NCI-H345 treated with DMSO at 0.1 percent for 48 hours (cell line): ENCODE data around the gene PHEX.
A peak's percentile ranks its signal among the peaks of the same experiment; 100 is the strongest.

Source experiments
- DNase-seq: peaks from one replicate; lab custom pipeline; 2025; ENCODE audit not compliant: unreplicated experiment; lab: John Stamatoyannopoulos, UW

PHEX gene

DNA sequence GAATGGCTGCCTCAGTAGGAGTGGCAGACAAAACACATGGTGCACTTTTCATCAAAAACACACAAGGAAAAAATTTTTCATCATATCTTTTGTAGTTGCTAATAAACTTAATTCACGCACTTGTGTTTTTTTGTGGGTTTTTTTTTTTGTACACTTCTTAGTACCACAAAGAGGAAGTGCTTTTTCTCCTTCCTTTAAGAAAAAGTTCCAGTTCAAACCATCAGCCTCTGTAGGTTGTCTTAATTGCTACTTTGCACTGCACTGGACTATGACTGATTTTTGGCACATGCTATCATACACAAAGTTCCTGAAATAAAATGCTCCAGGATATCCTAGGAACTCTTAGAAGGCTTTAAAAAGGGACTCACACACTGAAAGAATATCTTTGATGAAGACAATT, at the start of gene PHEX:
Gene PHEX, plus strand, starts transcription at position 242 of the 400 bp plus-strand sequence. CDS start 681 bp downstream, outside the sequence.
- no peak for DNase-seq

DNA sequence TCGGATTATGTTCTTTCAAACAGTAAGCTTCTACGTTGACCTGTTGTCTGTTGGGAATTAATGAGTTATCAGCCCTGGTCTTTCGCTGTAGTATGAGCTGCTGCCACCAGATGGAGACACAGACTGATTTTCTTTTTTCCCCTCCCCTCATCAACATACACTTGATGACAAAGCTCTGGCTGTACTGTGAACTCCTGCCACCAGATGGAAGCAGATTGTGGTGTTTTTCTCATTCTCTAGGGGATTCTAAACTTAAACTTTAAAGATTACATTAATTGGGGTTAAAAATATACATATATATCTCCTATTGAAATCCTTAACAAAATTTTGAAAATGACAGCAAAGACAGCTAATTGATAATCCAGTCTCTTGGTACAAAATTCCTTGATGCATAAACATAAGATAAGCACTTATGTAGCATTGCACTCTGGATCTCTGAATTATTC, 46.8 kb upstream of the PHEX start:
- DNase-seq: peak; percentile 52

DNA sequence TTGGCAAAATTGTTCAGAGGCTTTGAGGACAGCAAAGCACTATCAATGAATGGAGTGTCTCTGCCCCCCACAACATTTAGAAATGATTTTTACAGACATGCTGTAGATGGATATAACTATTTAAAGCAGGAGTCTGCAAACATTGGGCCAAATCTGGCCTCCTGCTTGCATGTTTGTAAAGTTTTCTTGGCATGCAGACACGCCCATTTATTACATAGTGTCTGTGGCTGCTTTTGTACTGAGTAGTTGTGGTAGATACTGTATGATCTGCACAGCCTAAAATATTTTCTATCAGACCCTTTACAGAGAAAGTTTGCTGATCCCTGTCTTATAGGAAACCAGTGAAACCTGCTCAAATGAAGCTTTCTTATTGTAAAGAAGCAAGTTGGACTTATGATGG, 45.5 kb upstream of the PHEX start:
- no peak for DNase-seq

DNA sequence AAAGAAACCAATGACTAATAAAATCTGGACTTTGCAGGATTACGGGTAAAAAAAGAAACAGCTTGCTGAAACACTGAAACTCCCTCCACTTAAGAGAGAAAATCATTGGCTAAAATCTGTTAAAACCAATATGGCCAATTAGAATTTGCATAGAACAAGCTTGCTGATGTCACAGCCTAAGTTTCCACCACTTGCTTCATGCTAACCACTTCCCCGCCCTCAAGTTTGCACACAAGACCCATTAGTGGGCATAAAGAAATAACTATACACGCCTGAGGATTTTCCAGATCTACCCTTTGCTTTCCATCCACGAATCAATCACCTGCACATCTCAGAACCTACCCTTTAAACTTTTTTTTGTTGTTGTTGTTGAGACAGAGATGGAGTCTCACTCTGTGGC, 42.7 kb upstream of the PHEX start:
- DNase-seq: no peak

- DNase-seq: no peak
Measured at GRCh38 chrX:21990832-21991231, 41.3 kb upstream of the PHEX start.

DNA sequence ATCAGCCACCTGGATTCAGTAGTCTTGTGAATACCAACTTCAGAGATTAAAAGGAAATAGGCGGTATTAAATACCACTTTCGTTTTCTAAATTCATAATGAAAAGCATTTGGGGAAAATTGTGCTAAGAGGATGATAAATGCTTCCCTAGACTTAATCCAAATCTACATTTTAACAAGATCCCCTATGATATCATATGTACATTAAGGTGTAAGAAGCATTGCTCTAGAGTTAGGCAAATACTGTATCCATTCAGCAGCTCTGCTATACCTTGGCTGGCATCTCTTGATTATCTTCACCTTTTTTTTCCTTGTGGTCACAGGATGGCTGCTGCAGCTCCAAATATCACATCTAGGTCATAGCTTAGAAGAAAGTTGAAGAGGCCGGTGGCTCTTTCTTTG, 40.6 kb upstream of the PHEX start:
- DNase-seq: no peak

- no peak for DNase-seq
Measured at GRCh38 chrX:21993265-21993664, 38.9 kb upstream of the PHEX start.

DNA sequence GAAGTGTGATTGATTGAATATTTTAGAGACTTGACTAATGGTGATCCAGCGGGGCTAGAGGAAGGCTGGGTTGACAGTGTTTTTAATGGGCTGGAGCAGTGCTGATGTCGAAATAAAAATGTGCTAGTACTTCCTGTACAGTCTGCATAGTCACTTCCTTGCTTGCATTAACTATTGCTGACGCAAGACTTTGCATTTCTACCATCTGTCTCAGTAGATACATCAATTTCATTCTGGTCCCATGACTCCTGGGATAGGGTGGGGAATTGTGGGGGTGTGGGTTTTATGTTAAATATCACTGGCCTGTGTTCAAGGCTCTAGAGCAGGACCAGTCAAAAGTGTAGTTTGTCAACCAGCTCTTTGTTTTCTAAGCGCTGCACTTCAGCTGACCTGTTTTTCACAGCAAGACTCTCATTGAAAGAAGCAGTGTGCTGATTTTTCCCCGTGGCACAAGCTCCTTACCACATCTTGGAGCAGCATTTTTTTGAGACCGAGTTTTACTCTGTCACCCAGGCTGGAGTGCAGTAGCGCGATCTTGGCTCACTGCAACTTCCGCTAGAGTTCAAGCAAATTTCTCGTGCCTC, 35.2 kb upstream of the PHEX start:
- DNase-seq: no peak

DNA sequence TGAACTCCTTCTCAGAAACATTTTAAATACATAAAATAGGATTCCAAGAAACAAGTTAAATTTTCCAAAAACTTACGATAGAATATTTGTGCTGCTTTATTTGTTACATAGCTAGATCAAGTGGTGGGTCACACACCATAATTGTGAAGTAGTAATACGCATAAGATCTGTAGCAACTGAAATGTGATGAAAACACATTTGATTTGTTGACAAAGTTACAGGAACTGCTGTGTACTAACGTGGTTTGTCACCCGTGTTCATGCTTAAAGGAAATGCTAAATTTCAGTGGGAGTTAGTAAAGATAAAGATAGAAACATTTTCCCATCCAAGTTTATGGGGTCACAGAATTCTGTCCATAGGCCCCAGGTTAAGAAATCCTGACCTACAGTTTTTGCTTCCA, 34.1 kb upstream of the PHEX start:
- no peak for DNase-seq

DNA sequence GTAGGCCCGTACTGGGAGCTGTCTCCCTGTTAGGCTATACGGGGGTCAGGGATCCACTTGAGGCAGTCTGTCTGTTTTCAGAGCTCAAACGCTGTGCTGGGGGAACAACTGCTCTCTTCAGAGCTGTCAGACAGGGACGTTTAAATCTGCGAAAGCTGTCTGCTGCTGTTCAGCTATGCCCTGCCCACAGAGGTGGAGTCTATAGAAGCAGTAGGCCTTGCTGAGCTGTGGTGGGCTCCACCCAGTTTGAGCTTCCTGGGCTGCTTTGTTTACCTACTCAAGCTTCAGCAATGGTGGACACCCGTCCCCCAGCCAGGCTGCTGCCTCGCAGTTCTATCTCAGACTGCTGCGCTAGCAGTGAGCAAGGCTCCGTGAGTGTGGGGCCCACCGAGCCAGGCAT, 27.3 kb upstream of the PHEX start:
- DNase-seq: no peak

DNA sequence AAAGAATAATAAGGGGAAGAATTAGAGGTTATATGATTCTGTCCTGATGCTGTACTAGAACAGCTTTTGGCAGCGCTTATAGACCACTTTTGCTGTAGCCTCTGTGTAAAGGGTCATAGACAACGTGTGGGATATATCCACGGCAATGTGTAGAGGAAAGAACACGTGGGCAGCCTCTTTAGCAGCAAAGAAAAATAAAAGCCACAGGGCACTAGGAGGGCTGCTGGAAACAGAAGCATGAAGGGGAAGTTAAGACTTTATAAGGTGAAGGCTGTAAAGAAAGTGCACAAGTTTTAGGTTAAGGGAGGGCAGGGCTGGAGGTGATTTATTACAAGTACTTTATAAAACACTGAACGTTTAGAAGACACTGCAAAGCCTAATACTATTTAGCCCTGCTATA, 20.1 kb upstream of the PHEX start:
- DNase-seq: no peak

DNA sequence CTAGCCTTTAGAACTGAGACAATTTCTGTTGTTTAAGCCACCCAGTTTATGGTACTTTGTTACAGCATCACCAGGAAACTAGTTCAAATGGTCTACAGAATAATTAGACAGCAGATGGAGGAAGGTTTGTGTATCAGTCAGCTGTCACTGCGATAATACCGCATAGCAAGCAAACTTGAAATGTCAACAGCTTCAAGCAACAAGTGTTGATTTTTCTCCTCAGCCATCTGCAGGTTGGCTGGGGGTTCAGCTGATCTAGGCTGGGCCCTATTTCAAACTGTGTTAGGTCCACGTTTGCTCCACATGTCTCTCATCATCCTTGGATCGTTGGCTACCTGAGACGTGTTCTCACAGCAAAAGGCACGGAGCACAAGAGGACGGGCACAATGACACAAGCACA, 19.2 kb upstream of the PHEX start:
- DNase-seq: no peak

DNA sequence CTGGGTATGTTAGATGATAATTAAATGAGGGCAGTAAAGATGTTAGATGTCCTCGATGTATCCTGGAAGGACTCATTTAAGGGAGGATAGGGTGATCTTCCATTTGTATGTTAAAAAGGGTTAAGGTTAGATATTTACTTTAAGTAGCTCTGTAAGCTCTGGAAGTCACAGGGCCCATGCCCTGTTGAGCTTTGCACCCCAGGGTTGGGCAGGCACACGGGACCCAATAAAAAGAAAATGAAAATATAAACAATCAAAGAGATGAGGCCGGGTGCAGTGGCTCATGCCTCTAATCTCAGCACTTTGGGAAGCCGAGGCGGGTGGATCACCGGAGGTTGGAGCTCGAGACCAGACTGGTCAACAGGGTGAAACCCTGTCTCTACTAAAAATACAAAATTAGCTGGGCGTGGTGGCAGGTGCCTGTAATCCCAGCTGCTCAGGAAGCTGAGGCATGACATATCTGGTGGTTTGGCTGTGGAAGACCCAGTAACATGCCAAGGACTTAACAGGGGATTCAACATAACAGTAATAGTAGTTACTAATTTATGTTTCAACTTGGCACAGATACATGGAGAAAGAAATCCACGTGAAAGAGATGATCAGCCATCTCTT, 16.9 kb upstream of the PHEX start:
- DNase-seq: no peak

GRCh38 chrX:22021751-22022324, 10.3 kb upstream of the PHEX start:
- no peak for DNase-seq

GRCh38 chrX:22024577-22024976, 7.5 kb upstream of the PHEX start:
- DNase-seq: no peak

DNA sequence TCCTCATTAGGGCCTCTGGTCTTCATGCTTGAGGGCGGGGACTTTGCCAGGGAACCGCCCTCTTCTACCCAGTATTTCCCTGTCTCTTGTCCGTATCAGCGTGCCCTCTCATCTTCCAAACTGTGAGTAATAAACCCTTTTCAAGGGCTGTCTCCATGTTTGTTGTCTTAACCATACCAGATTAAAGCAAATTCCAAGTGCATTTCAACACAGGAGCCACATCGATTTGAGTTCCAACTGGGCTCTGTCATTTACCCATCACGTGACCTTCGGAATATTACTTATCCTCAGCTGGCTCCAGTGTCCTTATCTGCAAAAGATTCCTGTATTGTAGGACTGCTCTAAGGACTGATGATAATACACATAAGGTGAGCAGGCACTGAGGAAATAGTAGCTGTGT, 6.4 kb upstream of the PHEX start:
- no peak for DNase-seq

DNA sequence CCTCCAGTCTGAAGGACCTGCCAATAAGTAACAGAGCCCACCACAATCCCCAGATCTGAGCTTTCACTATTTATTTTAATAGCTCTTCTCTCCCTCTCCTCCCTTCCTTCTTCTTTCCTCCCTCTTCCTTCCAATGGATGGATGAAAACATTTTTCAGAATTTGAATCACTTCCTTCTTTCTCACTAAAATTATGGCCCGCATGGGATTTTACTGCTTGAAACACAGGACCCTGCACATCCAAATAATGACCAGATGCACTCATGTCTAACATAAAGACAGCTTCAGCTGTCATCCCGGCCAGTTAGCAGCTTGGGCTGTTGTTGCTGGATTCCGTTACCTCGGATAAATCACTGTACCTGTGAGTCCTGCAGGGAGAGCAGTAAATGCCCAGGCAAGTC, 5.4 kb upstream of the PHEX start:
- DNase-seq: no peak

DNA sequence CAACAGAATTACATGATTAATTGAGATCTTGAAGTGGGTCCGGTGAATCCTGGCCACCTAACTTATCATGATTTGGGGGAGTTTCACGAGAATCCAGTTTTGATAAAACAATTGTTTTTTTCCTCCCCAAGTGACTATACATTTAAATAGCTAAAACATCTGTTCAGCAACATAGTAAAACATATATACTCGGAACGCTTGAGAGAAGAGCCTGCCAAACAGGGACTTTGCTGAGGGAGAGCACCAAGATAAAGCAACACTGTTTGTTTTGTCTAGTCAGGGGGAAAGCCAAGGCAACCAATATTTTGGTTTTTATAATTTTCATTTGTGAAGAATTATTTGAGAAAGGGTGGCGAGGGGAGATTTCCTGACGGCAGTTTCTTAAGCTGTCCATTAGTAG, 381 bp downstream of the PHEX start:
- no peak for DNase-seq

DNA sequence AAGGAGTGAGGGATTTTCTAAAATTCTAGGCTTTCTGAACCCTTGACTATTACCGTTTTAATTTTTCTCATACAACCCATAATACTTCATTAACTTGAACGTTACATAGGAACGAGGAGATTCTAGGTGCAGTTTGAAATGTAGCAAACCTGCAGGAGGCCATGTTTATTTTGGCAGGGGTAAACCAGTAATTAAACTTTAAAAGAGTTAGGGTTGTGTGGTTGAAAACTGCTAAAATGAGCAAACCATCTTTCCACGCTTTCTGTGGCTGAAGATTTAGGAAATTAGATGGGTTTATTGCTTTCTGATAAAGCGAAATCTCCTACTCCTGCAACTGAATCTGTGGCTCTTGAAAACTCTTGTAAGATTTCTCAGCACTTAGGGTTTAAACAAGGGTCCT, 1.7 kb downstream of the PHEX start:
- DNase-seq: no peak

GRCh38 chrX:22035236-22035635, 3.1 kb downstream of the PHEX start:
- DNase-seq: no peak

- DNase-seq: no peak
Measured at GRCh38 chrX:22037225-22037624, 5.1 kb downstream of the PHEX start.

DNA sequence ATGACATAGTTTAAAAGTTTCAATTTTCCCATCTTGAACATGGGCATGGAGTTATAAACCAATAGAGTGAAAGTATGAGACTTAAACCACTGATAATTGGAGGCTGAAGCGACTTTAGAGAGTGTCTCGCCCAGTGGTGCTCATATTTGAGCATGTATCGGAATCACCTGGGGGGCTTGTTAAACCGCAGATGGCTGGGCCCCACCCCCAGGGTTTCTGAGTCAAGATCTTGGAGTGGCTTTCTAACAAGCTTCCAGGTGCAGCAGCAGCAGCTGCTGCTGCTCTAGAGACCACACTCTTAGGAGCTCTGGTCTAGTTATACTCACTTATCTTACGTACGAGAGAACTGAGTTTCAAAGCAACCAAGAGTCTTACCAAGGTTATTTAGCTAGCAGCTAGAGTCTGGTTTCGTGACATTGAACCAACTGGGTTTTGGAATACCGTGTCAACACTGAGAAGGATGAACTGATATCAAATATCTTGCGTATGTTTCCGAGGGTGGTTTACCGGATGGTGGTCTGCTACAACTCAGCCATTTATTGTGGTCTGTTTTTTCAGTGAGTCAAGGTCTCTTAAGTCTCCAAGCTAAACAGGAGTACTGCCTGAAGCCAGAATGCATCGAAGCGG, 5.9 kb downstream of the PHEX start:
- DNase-seq: no peak
